Tibial nerve (tissue), 4 donors: Measurements from ENCODE around the gene PHF2.

Source experiments
- EP300 ChIP-seq, 2 donors: sonication (generic); formaldehyde crosslinking; IDR thresholded peaks; one replicate each; pipeline ENCODE4 v1.6.1; 2017; ENCODE audit warnings: antibody characterized with exemption in 2 of 2, mild to moderate bottlenecking in 1 of 2
- POLR2A ChIP-seq, 2 donors: fragments of 450-650 bp; IDR thresholded peaks; one replicate each; pipeline ENCODE4 v1.6.1; 2017; ENCODE audit warnings: antibody characterized with exemption in 2 of 2, mild to moderate bottlenecking in 2 of 2, moderate library complexity in 2 of 2
- TF ChIP-seq, protein P1 (sequence below), 5 experiments: fragments of 200-600 bp in 3 of 5; fragments of 450-650 bp in 2 of 5; sonication (generic) in 3 of 5; IDR thresholded peaks; one replicate each; pipeline ENCODE4 v1.5.1; 2016 to 2019; ENCODE audit warnings: antibody characterized with exemption in 5 of 5, mild to moderate bottlenecking in 3 of 5, moderate library complexity in 2 of 5

DNA sequence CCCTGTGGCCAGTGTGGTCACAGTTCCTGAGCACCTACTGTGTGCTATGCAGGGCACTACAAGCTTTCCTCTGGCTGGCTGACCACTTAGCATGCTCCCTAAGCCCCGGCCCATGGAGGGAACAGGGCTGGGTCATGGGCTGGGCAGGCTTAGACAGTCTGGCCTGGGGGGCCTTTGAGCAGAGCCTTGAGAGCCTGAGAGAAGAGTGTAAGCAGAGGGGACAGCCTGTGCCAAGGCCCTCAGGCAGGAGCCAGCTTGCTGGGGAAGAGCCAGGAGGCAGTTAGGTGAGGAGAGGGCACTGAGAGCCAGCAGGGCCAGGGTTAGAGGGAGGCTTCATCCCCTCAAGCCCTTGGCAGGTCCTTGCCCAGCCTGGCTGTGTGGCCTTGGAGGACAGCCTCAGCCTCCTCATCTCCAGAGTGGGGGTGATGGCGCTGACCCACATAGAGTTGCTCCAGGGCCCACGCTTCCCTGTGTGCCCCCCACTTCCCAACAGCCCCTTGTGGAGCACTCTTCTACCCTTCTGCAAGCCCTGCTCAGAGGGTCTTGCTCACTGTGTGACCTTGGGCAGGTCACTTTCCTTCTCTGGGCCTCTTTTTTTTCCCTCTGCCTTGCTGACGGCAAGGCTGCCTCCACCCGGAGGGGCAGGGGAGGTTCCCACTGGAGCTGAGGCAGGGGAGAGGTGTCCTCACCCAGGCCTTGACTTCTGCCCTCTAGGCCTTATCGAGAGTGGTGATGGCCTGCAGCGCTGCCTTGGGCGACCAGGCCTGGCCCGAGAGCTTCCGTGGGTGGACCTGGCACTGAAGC, 107.1 kb downstream of the PHF2 start:
- TF ChIP-seq POLR2A (IDR thresholded peaks at IDR 0.05) (no peak), EP300 (IDR thresholded peaks at IDR 0.05) (no peak)
- TF ChIP-seq, protein P1, sequence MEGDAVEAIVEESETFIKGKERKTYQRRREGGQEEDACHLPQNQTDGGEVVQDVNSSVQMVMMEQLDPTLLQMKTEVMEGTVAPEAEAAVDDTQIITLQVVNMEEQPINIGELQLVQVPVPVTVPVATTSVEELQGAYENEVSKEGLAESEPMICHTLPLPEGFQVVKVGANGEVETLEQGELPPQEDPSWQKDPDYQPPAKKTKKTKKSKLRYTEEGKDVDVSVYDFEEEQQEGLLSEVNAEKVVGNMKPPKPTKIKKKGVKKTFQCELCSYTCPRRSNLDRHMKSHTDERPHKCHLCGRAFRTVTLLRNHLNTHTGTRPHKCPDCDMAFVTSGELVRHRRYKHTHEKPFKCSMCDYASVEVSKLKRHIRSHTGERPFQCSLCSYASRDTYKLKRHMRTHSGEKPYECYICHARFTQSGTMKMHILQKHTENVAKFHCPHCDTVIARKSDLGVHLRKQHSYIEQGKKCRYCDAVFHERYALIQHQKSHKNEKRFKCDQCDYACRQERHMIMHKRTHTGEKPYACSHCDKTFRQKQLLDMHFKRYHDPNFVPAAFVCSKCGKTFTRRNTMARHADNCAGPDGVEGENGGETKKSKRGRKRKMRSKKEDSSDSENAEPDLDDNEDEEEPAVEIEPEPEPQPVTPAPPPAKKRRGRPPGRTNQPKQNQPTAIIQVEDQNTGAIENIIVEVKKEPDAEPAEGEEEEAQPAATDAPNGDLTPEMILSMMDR (IDR thresholded peaks at IDR 0.05): no peak
